Measurements from ENCODE around the gene NCBP2L. TPM values are rescaled to one million over a fixed set of nuclear protein-coding genes. Genes with fewer than 3 reads are reported as not detected.

The NCBP2L gene
- total and polyA plus RNA-seq, 2 donors: 0.09 to 0.21 TPM

DNA sequence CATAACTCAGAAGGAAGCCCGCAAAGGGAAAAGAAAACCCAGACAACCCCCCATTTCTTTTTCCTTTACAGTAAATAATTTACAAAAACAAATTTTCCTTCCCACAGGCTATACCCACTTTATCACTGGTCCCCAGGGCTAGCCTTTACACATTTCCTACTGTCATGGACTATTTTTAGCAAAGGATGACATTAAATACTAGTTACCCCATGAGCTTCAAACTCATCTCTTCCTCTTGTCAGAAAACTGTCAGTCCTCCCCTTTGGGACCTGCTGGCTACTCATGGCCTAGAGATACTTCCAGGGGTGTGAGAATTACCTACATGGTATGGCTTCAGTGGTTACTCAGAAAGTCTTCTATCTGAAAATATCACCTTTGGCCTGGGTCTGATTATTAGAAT lies 13.9 kb upstream of the NCBP2L start:
- WGBS: 100% methylated on average over 1 of the region's 1 CpG

GRCh38 chrX:107764845-107765608 lies 12.5 kb upstream of the NCBP2L start:
- DNase-seq (ENCODE audit: low read depth in 6 of 9, low spot score in 9 of 9): no peak
- Histone ChIP-seq H3K4me1 (ENCODE audit: control insufficient read depth in 2 of 2, insufficient read depth in 2 of 2, low read length in 2 of 2) (no peaks in the 10 kb centered on the region), H3K36me3 (ENCODE audit: control insufficient read depth in 2 of 2, insufficient read depth in 2 of 2, low read length in 1 of 2) (no peaks in the 10 kb centered on the region), H3K27me3 (ENCODE audit: control insufficient read depth in 2 of 2, insufficient read depth in 1 of 2, low read length in 1 of 2) (peaks cover 0 to under 1% of the 10 kb centered on the region in 2 donors), H3K4me3 (ENCODE audit: low read length in 2 of 2) (no peak overlapping the region), H3K9me3 (ENCODE audit: control insufficient read depth in 2 of 2, insufficient read depth in 1 of 2, low read length in 1 of 2) (no peaks in the 10 kb centered on the region), H3K27ac (ENCODE audit: low read depth in 1 of 2, low read length in 1 of 2) (no peak overlapping the region)
- WGBS: 98% methylated on average over 11 of the region's 11 CpGs

More for the DNA sequence above, 13.9 kb upstream of the NCBP2L start:
- Histone ChIP-seq H3K36me3 (ENCODE audit: control insufficient read depth in 2 of 2, insufficient read depth in 2 of 2, low read length in 1 of 2) (no peaks in the 10 kb centered on the region), H3K4me3 (ENCODE audit: low read length in 2 of 2) (no peak overlapping the region), H3K27me3 (ENCODE audit: control insufficient read depth in 2 of 2, insufficient read depth in 1 of 2, low read length in 1 of 2) (peaks cover 0 to 2% of the 10 kb centered on the region in 2 donors), H3K9me3 (ENCODE audit: control insufficient read depth in 2 of 2, insufficient read depth in 1 of 2, low read length in 1 of 2) (no peaks in the 10 kb centered on the region), H3K4me1 (ENCODE audit: control insufficient read depth in 2 of 2, insufficient read depth in 2 of 2, low read length in 2 of 2) (no peaks in the 10 kb centered on the region), H3K27ac (ENCODE audit: low read depth in 1 of 2, low read length in 1 of 2) (no peak overlapping the region)
- no peak for DNase-seq (ENCODE audit: low read depth in 6 of 9, low spot score in 9 of 9)

DNA sequence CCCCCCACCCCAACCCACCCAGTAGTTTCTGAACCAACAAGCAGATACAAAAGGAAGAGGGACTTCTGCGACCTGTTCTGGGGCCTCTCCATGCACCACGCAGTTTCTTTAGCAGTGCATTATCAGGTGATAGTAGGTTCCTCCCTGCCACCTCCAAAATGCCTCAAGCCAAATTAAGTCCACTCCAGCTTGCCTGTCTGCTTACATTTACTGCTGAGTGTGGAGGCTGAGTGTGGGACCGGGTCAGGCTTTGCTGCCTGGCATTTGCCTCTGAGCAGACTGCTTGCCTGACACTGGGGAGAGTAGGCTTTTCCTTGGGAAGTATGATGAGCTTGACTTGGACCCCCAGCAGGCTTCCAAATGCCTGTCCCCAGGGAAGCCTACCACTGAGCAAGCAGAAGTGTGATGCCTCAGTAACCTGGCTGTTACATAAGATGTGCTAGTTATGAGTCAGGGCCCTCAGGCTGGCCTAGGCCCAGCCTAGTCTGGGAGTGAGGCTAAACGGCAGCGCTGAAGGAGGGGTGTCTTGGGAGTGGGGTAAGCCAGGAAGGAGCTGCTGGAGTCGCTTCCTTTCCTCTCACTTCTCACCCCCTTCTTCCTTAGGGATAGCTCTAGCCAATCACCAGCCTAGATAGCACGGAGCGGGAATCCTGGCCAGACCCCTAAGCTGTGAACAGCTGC lies 10.9 kb upstream of the NCBP2L start:
- DNase-seq (ENCODE audit: low read depth in 6 of 9, low spot score in 9 of 9): no peak
- Histone ChIP-seq H3K36me3 (ENCODE audit: control insufficient read depth in 2 of 2, insufficient read depth in 2 of 2, low read length in 1 of 2) (no peaks in the 10 kb centered on the region), H3K27me3 (ENCODE audit: control insufficient read depth in 2 of 2, insufficient read depth in 1 of 2, low read length in 1 of 2) (no peaks in the 10 kb centered on the region), H3K27ac (ENCODE audit: low read depth in 1 of 2, low read length in 1 of 2) (no peak overlapping the region), H3K4me3 (ENCODE audit: low read length in 2 of 2) (no peak overlapping the region), H3K4me1 (ENCODE audit: control insufficient read depth in 2 of 2, insufficient read depth in 2 of 2, low read length in 2 of 2) (no peaks in the 10 kb centered on the region), H3K9me3 (ENCODE audit: control insufficient read depth in 2 of 2, insufficient read depth in 1 of 2, low read length in 1 of 2) (no peaks in the 10 kb centered on the region)
- WGBS: 98% methylated on average over 8 of the region's 8 CpGs

GRCh38 chrX:107768051-107768450 lies 9.5 kb upstream of the NCBP2L start:
- no peaks in the 10 kb centered on the region for H3K36me3 ChIP-seq (ENCODE audit: control insufficient read depth in 2 of 2, insufficient read depth in 2 of 2, low read length in 1 of 2)
- H3K27ac ChIP-seq (ENCODE audit: low read depth in 1 of 2, low read length in 1 of 2): no peak overlapping the region
- no peak for DNase-seq (ENCODE audit: low read depth in 6 of 9, low spot score in 9 of 9)
- H3K4me3 ChIP-seq (ENCODE audit: low read length in 2 of 2): no peak overlapping the region
- H3K27me3 ChIP-seq (ENCODE audit: control insufficient read depth in 2 of 2, insufficient read depth in 1 of 2, low read length in 1 of 2): peaks cover 0 to 4% of the 10 kb centered on the region in 2 donors
- no peaks in the 10 kb centered on the region for H3K4me1 ChIP-seq (ENCODE audit: control insufficient read depth in 2 of 2, insufficient read depth in 2 of 2, low read length in 2 of 2)
- 99% methylated on average over 3 of the region's 3 CpGs for WGBS
- H3K9me3 ChIP-seq (ENCODE audit: control insufficient read depth in 2 of 2, insufficient read depth in 1 of 2, low read length in 1 of 2): no peaks in the 10 kb centered on the region

GRCh38 chrX:107769581-107770317 lies 7.8 kb upstream of the NCBP2L start:
- H3K27ac ChIP-seq (ENCODE audit: low read depth in 1 of 2, low read length in 1 of 2): no peak overlapping the region
- no peak for DNase-seq (ENCODE audit: low read depth in 6 of 9, low spot score in 9 of 9)
- no peaks in the 10 kb centered on the region for H3K9me3 ChIP-seq (ENCODE audit: control insufficient read depth in 2 of 2, insufficient read depth in 1 of 2, low read length in 1 of 2)
- H3K4me3 ChIP-seq (ENCODE audit: low read length in 2 of 2): no peak overlapping the region
- peaks cover 0 to 21% of the 10 kb centered on the region in 2 donors for H3K27me3 ChIP-seq (ENCODE audit: control insufficient read depth in 2 of 2, insufficient read depth in 1 of 2, low read length in 1 of 2)
- H3K36me3 ChIP-seq (ENCODE audit: control insufficient read depth in 2 of 2, insufficient read depth in 2 of 2, low read length in 1 of 2): no peaks in the 10 kb centered on the region
- 93% methylated on average over 7 of the region's 7 CpGs for WGBS
- peaks cover 0 to under 1% of the 10 kb centered on the region in 2 donors for H3K4me1 ChIP-seq (ENCODE audit: control insufficient read depth in 2 of 2, insufficient read depth in 2 of 2, low read length in 2 of 2)

- 97% methylated on average over 8 of the region's 8 CpGs for WGBS
- no peaks in the 10 kb centered on the region for H3K36me3 ChIP-seq (ENCODE audit: control insufficient read depth in 2 of 2, insufficient read depth in 2 of 2, low read length in 1 of 2)
- no peak overlapping the region for H3K27ac ChIP-seq (ENCODE audit: low read depth in 1 of 2, low read length in 1 of 2)
- no peaks in the 10 kb centered on the region for H3K9me3 ChIP-seq (ENCODE audit: control insufficient read depth in 2 of 2, insufficient read depth in 1 of 2, low read length in 1 of 2)
- peaks cover 0 to 18% of the 10 kb centered on the region in 2 donors for H3K4me1 ChIP-seq (ENCODE audit: control insufficient read depth in 2 of 2, insufficient read depth in 2 of 2, low read length in 2 of 2)
- no peak for DNase-seq (ENCODE audit: low read depth in 6 of 9, low spot score in 9 of 9)
- no peak overlapping the region for H3K4me3 ChIP-seq (ENCODE audit: low read length in 2 of 2)
- peaks cover 0 to 47% of the 10 kb centered on the region in 2 donors for H3K27me3 ChIP-seq (ENCODE audit: control insufficient read depth in 2 of 2, insufficient read depth in 1 of 2, low read length in 1 of 2)
Observed at GRCh38 chrX:107773206-107773605, 4.3 kb upstream of the NCBP2L start.

- no peak overlapping the region for H3K27ac ChIP-seq (ENCODE audit: low read depth in 1 of 2, low read length in 1 of 2)
- WGBS: 97% methylated on average over 9 of the region's 9 CpGs
Observed at GRCh38 chrX:107773906-107774435, 3.6 kb upstream of the NCBP2L start.

DNA sequence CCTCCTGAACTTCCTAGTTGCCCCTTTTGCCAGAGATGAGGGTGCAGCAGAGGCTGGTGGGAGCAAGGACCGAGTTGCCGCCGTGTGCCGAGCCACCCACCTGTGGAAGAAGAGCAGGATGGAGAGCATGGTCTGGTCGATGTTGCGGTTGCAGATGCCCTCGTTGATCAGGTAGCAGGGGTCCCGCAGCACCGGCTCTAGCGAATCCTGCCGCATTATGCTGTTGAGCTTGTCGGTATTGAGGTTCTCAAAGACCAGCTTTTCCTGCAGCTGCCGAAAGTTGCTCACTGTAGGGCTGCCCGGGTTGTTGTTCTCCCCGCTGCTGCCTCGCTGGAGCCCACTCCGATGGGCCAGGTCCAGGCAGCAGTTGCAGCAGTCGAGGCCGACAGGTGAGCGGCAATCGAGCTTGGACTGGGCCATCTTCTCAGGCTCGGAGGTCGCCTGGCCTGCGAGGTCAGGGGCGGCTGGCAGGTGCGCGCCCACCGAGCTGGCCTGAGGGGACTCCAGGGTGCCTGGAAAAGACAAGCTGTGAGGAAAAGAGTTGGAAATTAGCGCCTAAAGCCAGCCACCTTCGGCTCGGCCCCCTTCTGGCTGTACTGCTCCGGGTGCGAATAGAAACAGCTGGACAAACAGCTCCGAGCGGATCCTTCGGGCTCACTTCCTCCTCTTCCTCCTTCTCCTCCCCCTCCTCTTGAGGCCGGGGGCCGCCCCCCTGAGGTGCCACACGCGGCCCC lies 2.4 kb upstream of the NCBP2L start:
- H3K9me3 ChIP-seq (ENCODE audit: control insufficient read depth in 2 of 2, insufficient read depth in 1 of 2, low read length in 1 of 2): no peaks in the 10 kb centered on the region
- H3K27me3 ChIP-seq (ENCODE audit: control insufficient read depth in 2 of 2, insufficient read depth in 1 of 2, low read length in 1 of 2): peaks cover 0 to 47% of the 10 kb centered on the region in 2 donors
- no peaks in the 10 kb centered on the region for H3K36me3 ChIP-seq (ENCODE audit: control insufficient read depth in 2 of 2, insufficient read depth in 2 of 2, low read length in 1 of 2)
- DNase-seq (ENCODE audit: low read depth in 6 of 9, low spot score in 9 of 9): peak in 2 of 9 donors; percentile 2 to 35
- WGBS: 7% methylated on average over 40 of the region's 40 CpGs
- H3K4me1 ChIP-seq (ENCODE audit: control insufficient read depth in 2 of 2, insufficient read depth in 2 of 2, low read length in 2 of 2): peaks cover 0 to 18% of the 10 kb centered on the region in 2 donors
- H3K27ac ChIP-seq (ENCODE audit: low read depth in 1 of 2, low read length in 1 of 2): peak overlapping the region in 1 of 2 donors; percentile 31
- peak overlapping the region; percentile 44 to 66 for H3K4me3 ChIP-seq (ENCODE audit: low read length in 2 of 2)

More at GRCh38 chrX:107773906-107774435, 3.6 kb upstream of the NCBP2L start:
- Histone ChIP-seq H3K36me3 (ENCODE audit: control insufficient read depth in 2 of 2, insufficient read depth in 2 of 2, low read length in 1 of 2) (no peaks in the 10 kb centered on the region), H3K4me3 (ENCODE audit: low read length in 2 of 2) (peak overlapping the region in 1 of 2 donors; percentile 66), H3K27me3 (ENCODE audit: control insufficient read depth in 2 of 2, insufficient read depth in 1 of 2, low read length in 1 of 2) (peaks cover 0 to 47% of the 10 kb centered on the region in 2 donors), H3K4me1 (ENCODE audit: control insufficient read depth in 2 of 2, insufficient read depth in 2 of 2, low read length in 2 of 2) (peaks cover 0 to 18% of the 10 kb centered on the region in 2 donors), H3K9me3 (ENCODE audit: control insufficient read depth in 2 of 2, insufficient read depth in 1 of 2, low read length in 1 of 2) (no peaks in the 10 kb centered on the region)
- no peak for DNase-seq (ENCODE audit: low read depth in 6 of 9, low spot score in 9 of 9)

All from thymus (tissue), 11 donors.